HS-5 (cell line): ENCODE data around the gene EMID1.
"Not testable (repeated sequence)": the region's sequence is repeated elsewhere in the genome, so short reads cannot be mapped to it uniquely, and the experiment has no call there.

Source experiments
- DNase-seq: peaks from one replicate; pipeline ENCODE4 v3.0.0-alpha.2; 2012; ENCODE audit warnings: low read depth

Gene EMID1

GRCh38 chr22:29211066-29211465, 5.4 kb downstream of the EMID1 start:
- DNase-seq, result no peak

GRCh38 chr22:29211466-29211865, 5.8 kb downstream of the EMID1 start:
- no peak for DNase-seq

GRCh38 chr22:29212743-29213142, 7.0 kb downstream of the EMID1 start:
- DNase-seq, result no peak

DNA sequence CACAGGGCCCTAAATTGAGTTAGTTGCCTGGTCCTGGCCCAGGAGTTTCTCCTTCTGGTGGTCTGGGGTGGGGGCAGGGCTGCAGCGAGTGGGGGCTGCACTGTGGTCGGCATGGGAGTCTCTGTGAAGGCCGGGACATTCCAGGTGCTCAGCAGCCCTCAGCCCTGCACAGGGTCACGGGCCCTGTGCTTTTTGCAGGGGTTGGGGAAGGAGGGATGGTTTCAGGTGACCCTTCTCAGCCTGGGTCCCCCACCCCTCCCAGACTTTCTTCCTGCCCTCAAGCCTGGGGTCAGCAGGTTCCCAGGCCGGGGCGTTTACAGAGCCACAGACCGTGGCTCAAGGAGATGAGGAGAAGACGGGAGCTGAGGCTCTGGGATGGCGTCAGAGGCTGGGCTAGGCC, 7.8 kb downstream of the EMID1 start:
- no peak for DNase-seq

DNA sequence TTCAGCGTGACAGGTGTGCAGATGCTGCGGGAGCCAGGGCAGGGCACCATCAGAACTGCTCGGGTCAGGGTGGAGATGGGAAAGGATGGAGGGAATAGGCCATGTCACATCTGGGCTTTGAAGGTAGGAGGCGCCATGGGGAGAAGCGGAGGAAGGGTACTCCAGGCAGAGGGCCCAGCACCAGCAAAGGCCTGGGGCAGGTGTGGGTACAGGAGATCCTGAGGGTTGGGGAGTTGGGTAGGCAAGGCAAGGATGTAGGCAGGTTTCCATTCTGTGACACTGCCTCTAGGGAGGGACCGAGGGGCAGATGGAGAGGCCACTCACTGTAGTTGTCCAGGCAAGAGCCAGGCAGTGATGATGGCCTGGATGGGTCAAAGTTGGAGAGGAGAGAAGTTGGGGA, 8.5 kb downstream of the EMID1 start:
- no peak for DNase-seq

- DNase-seq, result no peak
Measured at GRCh38 chr22:29215012-29215860, 9.5 kb downstream of the EMID1 start.

DNA sequence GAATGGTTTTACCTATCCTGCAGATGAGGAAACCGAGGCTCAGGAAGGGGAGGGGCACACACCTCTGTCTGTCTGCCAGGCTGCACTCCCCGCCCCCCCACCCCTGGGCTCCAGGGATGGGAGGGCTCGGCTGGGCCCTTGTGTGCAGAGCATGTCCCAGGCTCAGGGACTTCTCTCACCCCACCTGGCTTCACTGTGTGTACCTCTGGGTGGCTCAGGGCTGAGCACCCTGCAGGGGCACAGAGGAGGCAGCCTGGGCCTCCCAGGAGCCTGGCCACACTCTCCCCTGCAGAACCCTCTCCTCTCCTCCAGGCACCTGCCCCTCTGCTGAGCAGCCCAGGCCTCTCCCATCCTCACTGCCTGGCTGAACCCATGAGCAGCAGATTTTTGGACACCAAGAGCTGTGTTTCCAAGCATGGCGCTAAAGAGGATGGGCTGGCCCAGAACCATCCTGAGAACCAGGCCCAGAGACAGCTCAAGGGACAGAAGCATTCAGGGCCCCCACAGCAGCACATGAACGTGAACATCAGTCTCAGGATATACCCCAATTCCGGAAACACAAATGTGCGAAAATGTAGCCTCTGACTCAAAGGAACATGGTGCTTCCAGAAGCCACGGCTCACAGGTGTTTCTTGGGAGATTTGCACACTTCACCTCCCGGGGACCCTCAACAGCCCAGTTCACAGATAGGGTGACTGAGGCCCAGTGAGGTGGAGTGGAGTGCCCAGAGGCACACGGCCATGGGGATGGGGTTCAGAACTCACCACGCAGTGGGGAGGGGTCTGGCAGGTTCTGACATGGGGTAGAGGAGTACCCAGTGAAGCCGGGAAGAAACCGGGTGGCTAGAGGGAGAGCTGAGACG, 10.5 kb downstream of the EMID1 start:
- no peak for DNase-seq

GRCh38 chr22:29216873-29217666, 11.4 kb downstream of the EMID1 start:
- DNase-seq, result no peak

DNA sequence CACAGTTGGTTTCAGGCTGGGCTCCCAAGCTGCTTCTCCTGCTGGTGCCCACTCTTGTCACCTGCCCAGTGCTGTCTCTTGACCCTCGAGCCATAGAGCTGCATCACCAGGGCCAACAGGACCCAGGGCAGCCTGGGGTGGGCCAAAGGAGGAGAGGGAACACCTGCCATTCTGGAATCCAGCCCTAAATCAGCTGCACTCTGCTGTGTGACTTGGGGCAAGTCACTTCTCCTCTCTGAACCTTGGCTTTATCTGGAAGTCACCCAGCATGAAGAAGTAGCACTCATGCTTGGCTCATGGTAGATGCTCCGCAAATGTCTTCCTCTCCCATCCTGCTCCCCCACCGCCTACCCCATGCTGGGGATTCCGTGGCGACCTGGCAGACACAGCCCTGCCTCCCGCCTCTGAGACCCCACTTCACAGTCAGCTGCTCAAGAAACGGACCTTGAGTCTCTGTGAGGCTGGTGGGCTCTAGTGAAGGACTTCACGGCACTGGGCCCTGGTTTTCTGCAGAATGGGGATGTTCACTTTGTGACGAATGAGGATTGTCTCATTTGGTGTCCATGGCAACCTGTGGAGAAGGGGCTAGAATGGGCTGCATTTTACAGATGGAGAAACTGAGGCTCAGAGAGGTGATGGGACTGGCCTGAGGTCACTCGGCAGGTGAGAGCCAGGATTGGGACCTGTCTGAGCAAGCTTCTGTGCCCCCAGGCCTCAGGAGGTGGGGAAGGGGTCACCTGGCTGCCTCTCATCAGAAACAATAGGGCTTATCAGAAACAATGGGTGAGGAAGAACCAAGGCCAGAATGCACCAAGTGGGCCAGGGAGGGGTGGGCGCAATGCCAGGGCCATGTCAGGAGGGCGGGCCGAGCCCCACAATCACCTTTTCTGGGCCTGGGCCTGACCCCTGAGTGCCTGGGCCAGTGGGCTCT, 12.4 kb downstream of the EMID1 start:
- no peak for DNase-seq

GRCh38 chr22:29218758-29219408, 13.2 kb downstream of the EMID1 start:
- DNase-seq, result no peak

GRCh38 chr22:29219409-29219782, 13.7 kb downstream of the EMID1 start:
- not testable (repeated sequence) for DNase-seq

DNA sequence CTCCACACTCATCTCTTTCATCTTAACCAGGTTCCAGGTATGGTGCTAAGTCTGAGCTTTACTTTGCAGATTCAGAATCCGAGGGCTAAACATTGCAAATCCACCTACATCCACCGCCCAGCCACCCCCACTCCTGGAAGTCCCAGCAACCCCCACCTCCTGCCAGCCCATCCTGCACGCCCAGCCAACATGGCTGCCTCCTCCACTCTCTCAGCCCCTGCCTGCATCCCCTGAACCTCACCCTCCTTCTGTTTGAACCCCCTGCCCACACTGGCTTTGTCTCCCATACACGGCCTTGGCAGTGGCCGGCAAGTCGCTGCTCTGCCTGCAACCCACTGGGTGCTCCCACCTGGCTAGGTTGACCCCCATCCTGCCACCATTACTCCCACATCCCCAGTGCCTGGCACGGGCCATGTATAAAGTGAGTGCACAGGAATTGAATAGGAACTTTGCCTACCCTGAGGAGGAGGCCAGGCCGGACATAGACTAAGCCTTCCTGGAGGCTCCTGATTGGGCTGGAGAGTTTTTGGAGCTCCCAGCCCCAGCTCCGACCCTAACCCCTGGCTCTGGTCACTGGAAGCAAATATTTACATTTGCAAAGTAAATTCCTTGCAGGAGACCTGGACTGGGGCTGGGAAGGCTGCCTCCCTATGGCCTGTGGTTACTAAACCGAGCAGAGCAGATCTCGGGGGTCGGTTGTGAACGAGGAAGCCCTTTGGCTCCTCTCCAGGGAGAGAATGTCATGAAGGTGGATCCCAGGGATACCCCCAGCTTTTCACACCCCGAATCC, 14.4 kb downstream of the EMID1 start:
- no peak for DNase-seq

DNA sequence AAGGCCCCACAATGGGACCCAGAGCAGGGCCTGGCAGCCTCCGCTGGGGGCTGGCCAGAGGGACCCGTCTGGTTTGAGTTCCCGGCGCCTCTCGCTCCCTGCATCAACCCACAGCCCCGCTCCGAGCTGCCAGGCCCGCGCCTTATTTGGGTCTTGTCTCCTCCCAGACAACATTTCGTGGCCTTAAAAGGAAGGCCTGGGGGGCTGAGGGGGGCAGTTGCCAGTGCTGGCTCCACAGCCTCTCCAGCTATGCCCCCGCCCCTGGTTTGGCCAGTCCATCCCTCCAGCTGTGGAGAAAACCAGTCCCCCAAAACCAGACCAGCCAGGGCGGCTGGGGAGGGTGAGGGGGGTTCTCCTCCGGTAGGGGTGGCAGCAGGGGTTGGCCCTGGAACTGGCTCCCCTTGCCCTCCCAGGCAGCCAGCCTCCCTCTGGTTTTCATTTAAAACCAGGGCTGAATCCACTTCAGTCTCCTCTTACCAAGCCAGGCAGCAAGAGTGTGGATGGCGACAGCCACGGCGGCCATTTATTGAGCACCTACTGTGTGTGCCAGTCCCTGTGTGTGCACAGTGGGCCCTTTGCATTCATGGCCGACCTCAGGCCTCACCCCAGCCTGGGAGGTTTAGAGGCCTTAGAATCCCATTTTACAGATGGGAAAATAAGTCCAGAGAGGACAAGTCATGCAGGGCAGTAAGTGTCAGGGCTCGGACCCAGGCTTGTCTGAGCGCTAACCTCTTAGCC, 18.6 kb downstream of the EMID1 start:
- no peak for DNase-seq

GRCh38 chr22:29224859-29225410, 19.2 kb downstream of the EMID1 start:
- no peak for DNase-seq

- DNase-seq, result no peak
Measured at GRCh38 chr22:29225422-29226090, 19.9 kb downstream of the EMID1 start.

GRCh38 chr22:29226351-29226981, 20.8 kb downstream of the EMID1 start:
- DNase-seq, result no peak

GRCh38 chr22:29230972-29231875, 25.5 kb downstream of the EMID1 start:
- DNase-seq, result no peak
